Gastroesophageal sphincter (tissue), 4 donors: ENCODE measurements around the gene NRXN2. TPM values are rescaled to one million over a fixed set of nuclear protein-coding genes. Genes with fewer than 3 reads are reported as not detected.

Source experiments
- ATAC-seq: fragments of 150-250 bp; one replicate; pipeline ENCODE4 v1.9.1; 2016; ENCODE audit warnings: mild to moderate bottlenecking, moderate library complexity
- H3K27ac ChIP-seq, 4 donors: fragments of 200-600 bp; sonication (generic) in 3 of 4; 1 replicate in 3 of 4; 2 replicates in 1 of 4; pipeline ENCODE4 v1.5.1; 2016 to 2019
- H3K27me3 ChIP-seq: fragments of 200-600 bp; sonication (generic); one replicate; pipeline ENCODE4 v1.5.1; 2019
- H3K36me3 ChIP-seq, 2 donors: fragments of 200-600 bp; sonication (generic); one replicate each; pipeline ENCODE4 v1.5.1; 2019; ENCODE audit warnings: control low read depth in 1 of 2
- H3K4me1 ChIP-seq, 3 donors: fragments of 200-600 bp; sonication (generic); 1 replicate in 2 of 3; 2 replicates in 1 of 3; pipeline ENCODE4 v1.5.1; 2016 to 2019; ENCODE audit warnings: control low read depth in 2 of 3
- H3K4me3 ChIP-seq, 2 donors: fragments of 200-600 bp; sonication (generic); one replicate each; pipeline ENCODE4 v1.5.1; 2019; ENCODE audit warnings: mild to moderate bottlenecking in 1 of 2, moderate library complexity in 1 of 2
- H3K9me3 ChIP-seq, 3 donors: fragments of 200-600 bp; sonication (generic); one replicate each; pipeline ENCODE4 v1.5.1; 2017 to 2019; ENCODE audit warnings: control low read depth in 2 of 3
- EP300 ChIP-seq: sonication (generic); formaldehyde crosslinking; IDR thresholded peaks from one replicate; pipeline ENCODE4 v1.6.1; 2017; ENCODE audit warnings: antibody characterized with exemption, mild to moderate bottlenecking
- POLR2A ChIP-seq, 2 donors: fragments of 450-650 bp; IDR thresholded peaks; one replicate each; pipeline ENCODE4 v1.6.1; 2017; ENCODE audit warnings: antibody characterized with exemption in 2 of 2, mild to moderate bottlenecking in 2 of 2, moderate library complexity in 1 of 2
- POLR2AphosphoS5 ChIP-seq: sonication (generic); formaldehyde crosslinking; IDR thresholded peaks from one replicate; pipeline ENCODE4 v1.6.1; 2017; ENCODE audit warnings: antibody characterized with exemption
- WGBS, 2 donors: methylation state at CpG; one replicate each; pipeline ENCODE4 v1.1.5; 2018; ENCODE audit warnings: low coverage in 1 of 2; 5-methylcytosine and 5-hydroxymethylcytosine counted together
- total RNA-seq, 4 donors: library from RNA; depleted of rRNA; stranded (reverse); fragments of >200 nt; gene quantifications; one replicate each; pipeline ENCODE4 v1.1.0, GENCODE V29; 2016
- TF ChIP-seq, protein P1 (sequence below), 4 experiments: fragments of 200-600 bp in 2 of 4; fragments of 450-650 bp in 2 of 4; sonication (generic) in 1 of 4; IDR thresholded peaks; one replicate each; pipeline ENCODE4 v1.5.1; 2017 to 2019; ENCODE audit warnings: antibody characterized with exemption in 4 of 4, mild to moderate bottlenecking in 2 of 4, moderate library complexity in 2 of 4

Gene NRXN2
- total RNA-seq, 4 donors from 2014 or later, result 3.4 to 25.4 (median 5.0) TPM

DNA sequence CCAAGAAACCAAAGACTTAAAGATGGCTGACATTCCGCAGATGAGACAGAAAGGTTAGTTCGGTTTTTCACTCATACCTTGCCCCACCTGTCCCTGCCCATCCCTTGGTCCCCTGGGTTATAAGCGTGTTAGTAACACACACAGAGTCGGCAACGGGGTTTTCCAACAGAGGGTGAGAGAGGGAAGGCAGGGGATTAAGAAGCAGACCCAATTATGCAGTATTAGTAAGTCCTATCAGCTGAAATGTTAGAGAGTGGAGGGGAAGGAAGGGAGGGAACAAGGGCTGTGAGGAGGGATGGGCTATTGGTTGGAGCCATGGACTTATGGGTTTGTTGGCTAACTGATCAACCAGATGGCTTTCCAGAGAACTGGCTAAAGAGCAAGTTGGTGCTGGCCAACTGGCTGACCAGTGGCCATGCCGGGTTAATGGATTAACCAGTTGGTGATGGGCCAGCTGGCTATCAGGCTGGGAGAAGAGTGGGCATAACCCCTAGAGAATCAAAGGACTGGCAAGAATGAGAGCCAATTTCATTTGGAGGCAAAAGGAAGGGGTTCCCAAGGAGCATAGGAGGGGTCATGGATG is 45.5 kb downstream of the NRXN2 start:
- ATAC-seq, result no peak
- TF ChIP-seq, protein P1, sequence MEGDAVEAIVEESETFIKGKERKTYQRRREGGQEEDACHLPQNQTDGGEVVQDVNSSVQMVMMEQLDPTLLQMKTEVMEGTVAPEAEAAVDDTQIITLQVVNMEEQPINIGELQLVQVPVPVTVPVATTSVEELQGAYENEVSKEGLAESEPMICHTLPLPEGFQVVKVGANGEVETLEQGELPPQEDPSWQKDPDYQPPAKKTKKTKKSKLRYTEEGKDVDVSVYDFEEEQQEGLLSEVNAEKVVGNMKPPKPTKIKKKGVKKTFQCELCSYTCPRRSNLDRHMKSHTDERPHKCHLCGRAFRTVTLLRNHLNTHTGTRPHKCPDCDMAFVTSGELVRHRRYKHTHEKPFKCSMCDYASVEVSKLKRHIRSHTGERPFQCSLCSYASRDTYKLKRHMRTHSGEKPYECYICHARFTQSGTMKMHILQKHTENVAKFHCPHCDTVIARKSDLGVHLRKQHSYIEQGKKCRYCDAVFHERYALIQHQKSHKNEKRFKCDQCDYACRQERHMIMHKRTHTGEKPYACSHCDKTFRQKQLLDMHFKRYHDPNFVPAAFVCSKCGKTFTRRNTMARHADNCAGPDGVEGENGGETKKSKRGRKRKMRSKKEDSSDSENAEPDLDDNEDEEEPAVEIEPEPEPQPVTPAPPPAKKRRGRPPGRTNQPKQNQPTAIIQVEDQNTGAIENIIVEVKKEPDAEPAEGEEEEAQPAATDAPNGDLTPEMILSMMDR (IDR thresholded peaks at IDR 0.05), result no peak
- TF ChIP-seq POLR2A (IDR thresholded peaks at IDR 0.05) (no peak), POLR2AphosphoS5 (no peak), EP300 (no peak)
- Histone ChIP-seq H3K36me3 (no peaks in the 10 kb centered on the region), H3K4me3 (no peak overlapping the region), H3K27ac (no peak overlapping the region), H3K4me1 (peaks cover 0 to 14% (median 10%) of the 10 kb centered on the region in 3 donors), H3K27me3 (peaks cover 29% of the 10 kb centered on the region), H3K9me3 (no peaks in the 10 kb centered on the region)
- 89% methylated on average over 5 of the region's 6 CpGs; no CpG with 5 or more reads in 1 of the 2 donors for WGBS, 2 donors

DNA sequence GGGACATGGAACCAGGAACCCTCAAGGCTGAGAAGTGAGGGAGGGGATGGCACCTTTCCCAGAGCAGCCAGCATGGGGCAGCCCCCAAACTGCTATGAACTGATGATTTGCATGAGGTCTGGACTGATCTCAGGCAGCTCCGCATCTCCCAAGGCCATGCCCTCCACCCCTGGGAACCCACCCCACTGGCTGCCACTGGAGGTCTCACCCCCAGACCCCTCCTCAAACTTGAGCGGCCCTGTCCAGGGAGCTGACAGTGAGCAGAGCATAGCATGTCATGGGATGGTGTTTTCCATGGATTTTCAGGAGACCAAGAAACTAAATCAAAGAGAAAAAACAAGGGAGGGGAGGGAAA is 46.8 kb downstream of the NRXN2 start:
- Histone ChIP-seq H3K27me3 (peaks cover 38% of the 10 kb centered on the region), H3K27ac (no peak overlapping the region), H3K4me1 (peaks cover 0 to 14% (median 10%) of the 10 kb centered on the region in 3 donors), H3K4me3 (no peak overlapping the region), H3K36me3 (no peaks in the 10 kb centered on the region), H3K9me3 (no peaks in the 10 kb centered on the region)
- ATAC-seq, result no peak
- WGBS, 2 donors, result 50 to 80% methylated on average over 1 of the region's 2 CpGs
- no peak for TF ChIP-seq POLR2A (IDR thresholded peaks at IDR 0.05)

DNA sequence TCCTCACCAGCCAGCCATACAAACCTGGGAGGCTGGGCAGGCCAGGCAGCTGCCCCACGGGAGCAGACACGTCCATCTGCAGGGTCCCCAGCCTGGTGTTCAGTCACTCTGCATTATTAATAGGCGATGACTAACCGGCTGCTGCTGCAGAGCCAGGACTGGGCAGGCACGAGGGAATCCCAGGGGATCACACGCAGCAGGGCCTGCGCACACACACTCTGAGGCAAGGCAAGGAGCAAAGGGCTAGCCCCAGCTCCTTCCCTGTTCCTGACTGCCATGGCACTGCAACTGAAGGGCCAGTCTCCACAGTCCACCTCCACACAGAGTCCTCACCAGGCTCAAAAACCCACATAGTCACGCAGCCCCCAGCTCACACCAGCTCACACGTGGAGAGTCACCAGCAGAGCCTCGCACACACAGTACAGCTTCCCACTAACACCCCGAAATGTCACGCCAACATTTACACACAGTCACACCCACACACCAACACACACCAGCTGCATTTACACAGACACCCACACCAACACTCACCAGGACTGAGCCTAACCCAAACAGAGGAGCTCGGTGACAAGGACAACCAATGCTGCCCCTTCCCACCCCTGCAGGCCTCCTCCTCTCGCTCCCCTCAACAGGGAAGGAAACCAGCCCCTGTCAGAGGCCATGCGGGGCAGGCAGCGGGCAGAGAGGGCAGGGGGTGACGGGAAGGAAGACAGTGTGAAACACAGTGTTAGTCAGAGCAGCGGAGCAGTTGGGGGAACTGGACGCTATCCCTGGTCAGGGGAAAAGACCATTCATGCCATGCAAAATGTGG is 47.3 kb downstream of the NRXN2 start:
- H3K27ac ChIP-seq, result no peak overlapping the region
- peaks cover 0 to 14% (median 10%) of the 10 kb centered on the region in 3 donors for H3K4me1 ChIP-seq
- peak; percentile 92 for ATAC-seq
- no peaks in the 10 kb centered on the region for H3K36me3 ChIP-seq
- H3K9me3 ChIP-seq, result no peaks in the 10 kb centered on the region
- H3K4me3 ChIP-seq, result no peak overlapping the region
- H3K27me3 ChIP-seq, result peaks cover 44% of the 10 kb centered on the region
- TF ChIP-seq POLR2AphosphoS5, result peak; percentile 25
- no peak for TF ChIP-seq POLR2A (IDR thresholded peaks at IDR 0.05)
- WGBS, 2 donors, result 31% methylated on average over 6 of the region's 19 CpGs; no CpG with 5 or more reads in 1 of the 2 donors

DNA sequence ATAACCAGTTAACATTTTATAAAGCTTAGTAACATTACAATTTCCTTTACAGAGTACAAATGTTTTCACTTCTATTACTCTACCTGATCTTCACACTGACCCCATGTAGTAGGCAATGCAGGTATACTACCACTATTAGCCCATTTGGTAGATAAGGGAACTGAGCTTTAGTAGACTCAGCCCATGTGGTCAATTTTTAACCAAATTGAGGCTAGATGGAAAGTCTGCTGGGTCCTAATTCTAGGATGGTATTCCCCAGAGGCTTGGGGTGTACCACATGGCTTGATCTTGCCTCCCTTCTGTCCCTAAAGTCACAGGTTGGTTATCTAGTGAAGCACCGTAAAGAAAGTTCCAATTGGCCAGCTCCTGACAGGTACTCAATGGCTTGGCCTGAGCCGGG is 48.2 kb downstream of the NRXN2 start:
- peaks cover 0 to 14% (median 10%) of the 10 kb centered on the region in 3 donors for H3K4me1 ChIP-seq
- ATAC-seq, result no peak
- TF ChIP-seq, protein P1 (IDR thresholded peaks at IDR 0.05), result no peak
- TF ChIP-seq EP300 (no peak), POLR2AphosphoS5 (no peak), POLR2A (IDR thresholded peaks at IDR 0.05) (no peak)
- no CpG with 5 or more reads among the region's 2 CpGs for WGBS, 2 donors
- H3K4me3 ChIP-seq, result no peak overlapping the region
- no peak overlapping the region for H3K27ac ChIP-seq
- H3K27me3 ChIP-seq, result peaks cover 53% of the 10 kb centered on the region
- no peaks in the 10 kb centered on the region for H3K9me3 ChIP-seq
- no peaks in the 10 kb centered on the region for H3K36me3 ChIP-seq

DNA sequence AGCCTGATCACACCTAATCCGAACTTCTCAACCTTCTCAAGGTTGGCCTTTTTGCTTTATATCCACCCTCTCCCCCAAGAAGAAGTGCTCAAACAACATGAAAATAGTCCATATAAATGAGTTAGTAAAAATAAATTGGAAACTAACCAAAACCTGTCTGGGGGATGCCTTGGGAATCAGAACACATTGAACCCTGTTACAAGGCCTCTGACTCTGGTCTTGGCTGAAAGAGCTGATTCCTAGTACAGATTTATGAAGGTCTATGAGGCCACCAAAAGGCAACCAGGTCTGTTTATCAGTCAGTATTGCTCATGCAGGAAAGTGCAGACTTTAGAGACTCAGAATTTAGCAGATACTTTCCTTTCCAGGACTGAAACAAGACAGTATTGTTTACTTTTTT is 49.7 kb downstream of the NRXN2 start:
- H3K4me3 ChIP-seq, result no peak overlapping the region
- TF ChIP-seq EP300, result no peak
- TF ChIP-seq POLR2A (IDR thresholded peaks at IDR 0.05), result no peak
- TF ChIP-seq, protein P1 (IDR thresholded peaks at IDR 0.05), result no peak
- no peak for TF ChIP-seq POLR2AphosphoS5
- H3K4me1 ChIP-seq, result peaks cover 0 to 14% (median 10%) of the 10 kb centered on the region in 3 donors
- peaks cover 65% of the 10 kb centered on the region for H3K27me3 ChIP-seq
- no peak for ATAC-seq
- no peaks in the 10 kb centered on the region for H3K9me3 ChIP-seq
- H3K36me3 ChIP-seq, result no peaks in the 10 kb centered on the region
- no peak overlapping the region for H3K27ac ChIP-seq
- WGBS, 2 donors, result 85 to 100% methylated on average over 1 of the region's 1 CpG

DNA sequence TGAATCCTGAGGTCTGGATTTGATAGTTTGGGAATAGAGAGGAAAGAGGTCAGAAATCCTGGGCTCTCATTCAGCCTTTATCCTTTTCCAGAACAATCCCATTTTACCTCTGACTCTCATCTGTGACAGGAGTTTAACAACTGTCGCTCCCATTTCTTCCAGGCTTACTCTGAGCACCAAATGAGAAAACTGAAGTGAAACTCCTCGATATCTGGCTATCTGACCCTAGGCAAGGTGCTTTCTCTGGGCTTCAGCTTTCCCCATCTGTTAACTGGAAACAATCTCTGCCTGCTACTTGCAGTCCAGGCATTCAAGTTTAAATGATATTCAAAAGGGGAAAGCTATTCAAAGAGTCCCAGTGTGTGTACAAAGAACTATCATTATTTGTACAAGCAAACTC is 50.1 kb downstream of the NRXN2 start:
- Histone ChIP-seq H3K9me3 (no peaks in the 10 kb centered on the region), H3K27me3 (peaks cover 65% of the 10 kb centered on the region), H3K36me3 (no peaks in the 10 kb centered on the region), H3K27ac (no peak overlapping the region), H3K4me3 (no peak overlapping the region), H3K4me1 (peaks cover 0 to 14% (median 10%) of the 10 kb centered on the region in 3 donors)
- ATAC-seq, result no peak
- TF ChIP-seq, protein P1 (IDR thresholded peaks at IDR 0.05), result no peak
- TF ChIP-seq POLR2A (IDR thresholded peaks at IDR 0.05) (no peak), EP300 (no peak), POLR2AphosphoS5 (no peak)
- WGBS, 2 donors, result 69 to 91% methylated on average over 2 of the region's 2 CpGs
